GM19193 (cell line): ENCODE results near the gene TSACC.

Experiments
- POLR2A ChIP-seq: IDR thresholded peaks from 4 replicates; pipeline ENCODE4 v1.6.1; 2011; ENCODE audit not compliant: insufficient read depth, insufficient read length; ENCODE audit errors: extremely low read depth

TSACC gene

DNA sequence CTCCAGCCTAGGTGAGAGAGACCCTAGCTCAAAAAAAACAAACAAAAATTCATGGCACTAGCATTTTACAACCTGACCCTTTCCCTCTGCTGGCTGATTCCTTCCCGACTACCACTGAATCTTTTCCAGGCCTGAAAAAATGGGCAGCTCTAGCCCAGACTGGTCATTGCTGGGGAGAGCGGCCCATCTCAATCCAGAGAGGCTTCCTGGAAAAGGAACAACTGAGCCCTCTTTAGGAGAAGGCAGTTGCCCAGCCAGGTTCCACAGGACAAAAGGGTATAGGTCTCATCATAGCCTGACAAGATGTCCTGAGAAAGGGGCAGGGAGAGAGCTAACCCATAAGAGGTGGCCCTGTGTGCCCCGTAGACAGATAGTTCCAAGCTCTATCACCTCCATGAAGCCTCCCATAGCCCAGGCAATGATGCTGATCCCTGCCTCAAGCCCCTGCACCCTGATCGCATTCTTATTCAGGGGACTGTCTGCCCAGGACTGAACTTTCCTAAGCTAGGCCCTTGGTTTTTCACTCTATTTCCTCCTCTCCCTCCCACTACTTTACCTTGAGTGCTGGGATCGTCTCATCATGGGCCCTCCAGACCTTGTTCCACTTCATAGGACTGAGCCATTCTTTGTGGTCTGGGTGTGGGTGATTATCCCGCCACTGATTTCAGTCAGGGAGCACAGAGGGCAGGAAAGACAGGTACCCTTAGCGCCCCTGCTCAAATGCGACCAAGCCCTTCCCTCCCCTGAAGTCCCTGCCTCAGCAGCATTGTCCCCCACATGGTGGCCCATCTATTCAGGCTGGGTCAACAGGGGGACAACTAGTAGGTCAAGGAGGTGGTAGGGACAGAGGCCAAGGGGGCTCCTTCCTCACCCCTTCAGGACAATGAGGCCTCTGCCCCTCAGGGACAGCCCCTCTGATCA is 48.9 kb downstream of the TSACC start:
- no peak for TF ChIP-seq POLR2A

DNA sequence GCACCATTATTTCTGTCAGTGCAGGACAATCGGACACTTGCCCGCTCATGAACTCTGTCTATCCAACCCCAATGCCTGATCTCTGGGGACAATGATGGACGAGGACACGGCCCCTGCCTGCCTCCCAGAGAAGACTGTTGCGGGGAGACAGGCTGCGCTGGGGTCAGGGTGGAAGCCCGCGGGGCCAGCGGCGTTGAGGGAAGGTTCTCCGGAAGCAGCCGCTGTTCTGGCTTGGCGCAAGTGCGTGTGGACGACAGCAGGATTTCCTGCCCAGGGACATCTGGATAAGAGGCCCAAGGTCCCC is 49.5 kb downstream of the TSACC start:
- no peak for TF ChIP-seq POLR2A

DNA sequence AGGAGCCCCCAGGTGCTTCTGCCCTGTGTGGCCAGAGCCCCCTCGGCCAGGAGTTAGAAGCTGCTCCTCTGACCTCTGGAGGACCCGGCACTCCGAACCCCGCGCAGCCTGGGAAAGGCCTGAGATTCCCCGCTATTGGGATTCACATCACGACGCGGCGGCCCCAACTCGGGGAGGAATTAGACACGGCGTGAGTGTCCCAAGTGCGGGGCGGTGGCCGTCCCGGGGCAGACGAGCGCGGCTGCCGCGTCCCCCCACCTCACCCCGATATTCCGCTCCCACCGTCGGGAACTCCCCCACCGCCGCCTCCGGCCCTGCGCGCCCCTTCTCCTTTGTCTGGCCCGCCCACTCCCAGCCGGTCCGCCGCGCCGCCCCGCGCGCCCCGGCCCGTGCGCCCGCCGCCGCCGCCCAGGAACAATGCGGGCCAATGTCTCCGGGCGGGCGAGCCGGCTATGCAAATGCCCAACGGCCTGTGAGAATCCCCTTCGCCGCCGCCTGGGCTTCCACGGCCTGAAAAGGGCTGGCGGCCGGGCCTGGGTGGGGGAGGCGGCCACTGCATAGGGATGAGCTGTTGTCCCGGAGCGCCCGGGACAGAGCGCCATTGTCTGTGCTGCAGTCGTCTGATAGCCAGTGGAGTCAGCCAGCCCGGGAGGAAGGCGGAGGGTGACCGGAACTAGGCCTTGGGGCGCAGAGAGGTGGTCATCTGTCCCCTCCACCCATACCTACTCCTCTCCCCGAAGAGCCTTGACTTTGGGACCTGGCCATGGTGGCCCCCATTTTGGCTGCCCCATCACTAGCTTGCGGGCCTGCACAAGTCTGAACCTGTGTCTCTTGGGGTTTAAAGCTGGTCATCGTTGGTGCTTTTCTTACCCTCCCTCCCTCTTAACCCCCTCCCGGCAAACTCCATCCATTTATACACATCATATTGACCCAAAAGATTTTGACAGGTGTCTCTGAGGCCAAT is 50.1 kb downstream of the TSACC start:
- no peak for TF ChIP-seq POLR2A

DNA sequence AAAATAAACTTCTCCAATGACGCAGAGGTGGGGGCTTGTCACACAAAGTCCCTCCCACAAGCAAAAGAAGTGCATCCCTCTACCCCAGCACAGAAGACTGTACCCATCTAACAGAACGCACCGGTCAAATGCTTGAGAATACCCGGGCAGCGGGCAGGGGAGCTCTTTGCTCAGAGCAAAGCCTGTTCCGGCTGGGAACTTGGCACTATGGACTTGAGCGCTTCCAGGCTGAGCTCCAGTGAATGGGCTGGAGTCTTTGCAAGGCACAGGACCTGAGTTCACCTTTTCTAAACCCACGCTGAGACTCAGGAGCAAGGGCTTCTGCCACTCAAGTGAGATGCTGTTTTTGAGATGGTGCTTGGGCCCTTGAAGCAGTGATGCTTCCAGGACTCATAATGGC is 51.0 kb downstream of the TSACC start:
- no peak for TF ChIP-seq POLR2A

DNA sequence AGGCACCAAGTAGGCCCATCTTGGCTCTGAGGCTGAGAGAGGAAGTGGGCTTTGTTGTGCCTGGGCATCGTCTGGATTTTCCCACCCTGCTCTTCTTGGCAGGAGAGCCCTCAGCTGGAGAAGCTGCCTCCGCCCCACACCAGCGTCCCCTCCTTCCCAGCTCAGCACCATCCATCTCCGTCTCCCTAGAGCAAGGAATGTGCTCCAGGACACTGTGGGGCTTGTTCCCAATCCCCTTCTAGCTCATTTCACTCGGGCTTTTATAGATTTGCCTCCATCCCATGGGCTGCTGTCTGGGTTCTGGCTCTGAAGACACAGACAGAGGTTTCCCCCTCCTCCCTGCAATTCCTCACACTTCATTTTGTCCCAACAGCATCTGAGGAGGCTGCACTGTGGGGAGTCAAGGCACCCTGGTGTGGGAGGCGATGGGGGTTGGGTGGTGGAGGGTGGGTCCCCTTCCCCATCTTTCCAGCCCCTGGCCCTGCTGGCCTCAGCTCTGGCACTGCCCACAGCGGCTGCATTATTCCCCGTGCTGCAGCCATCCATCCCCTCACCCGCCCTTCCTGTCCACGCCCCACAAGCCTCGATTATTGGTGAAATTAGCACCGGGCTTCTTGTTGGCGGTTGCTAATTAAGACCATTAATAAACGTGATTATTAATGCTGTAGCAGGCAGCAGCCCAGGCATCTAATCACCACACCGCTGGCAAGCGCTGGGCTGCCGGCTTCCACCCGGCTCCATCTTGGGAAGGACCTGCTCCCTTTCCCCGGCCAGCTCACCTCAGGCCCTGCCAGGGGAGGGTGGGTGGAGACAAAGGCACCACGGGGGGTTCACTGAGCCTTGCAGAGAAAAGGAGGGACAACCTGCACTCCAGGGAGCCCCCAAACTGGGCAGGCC is 52.4 kb downstream of the TSACC start:
- no peak for TF ChIP-seq POLR2A

DNA sequence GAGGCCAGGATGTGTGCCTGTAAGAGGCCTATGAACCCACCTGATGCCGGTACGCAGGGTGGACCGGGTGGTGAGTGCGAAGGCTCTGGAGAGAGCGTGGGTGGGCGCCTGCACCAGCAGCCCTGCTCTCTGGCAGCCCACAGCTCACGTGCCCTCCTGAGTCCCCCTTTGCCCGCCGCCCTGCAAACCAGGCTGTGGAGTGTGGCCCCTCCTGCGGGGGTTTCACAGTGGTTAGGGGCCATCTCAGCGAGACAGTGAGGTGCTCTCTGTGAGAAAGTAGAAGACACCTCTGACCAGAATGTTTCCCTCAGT is 53.0 kb downstream of the TSACC start:
- TF ChIP-seq POLR2A: no peak

DNA sequence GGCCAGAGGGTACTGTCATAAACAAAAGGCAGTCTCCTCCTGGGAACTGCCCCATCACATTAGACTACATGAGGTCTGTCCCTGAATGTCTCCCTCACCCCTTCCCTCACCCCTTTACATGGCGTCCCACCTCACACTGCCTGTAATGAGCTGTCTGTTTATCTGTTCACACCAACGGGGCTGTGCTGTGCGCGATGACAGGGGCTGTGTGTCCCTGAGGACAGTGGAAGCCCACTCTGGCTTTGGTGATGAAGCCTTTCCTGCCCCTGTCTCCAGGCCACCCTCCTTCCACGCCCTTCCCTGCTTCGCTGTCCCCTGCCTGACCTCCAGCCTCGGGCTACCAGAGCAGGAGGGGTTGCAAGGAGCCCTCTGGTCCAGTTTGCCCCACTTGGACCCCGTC is 53.4 kb downstream of the TSACC start:
- TF ChIP-seq POLR2A: no peak

DNA sequence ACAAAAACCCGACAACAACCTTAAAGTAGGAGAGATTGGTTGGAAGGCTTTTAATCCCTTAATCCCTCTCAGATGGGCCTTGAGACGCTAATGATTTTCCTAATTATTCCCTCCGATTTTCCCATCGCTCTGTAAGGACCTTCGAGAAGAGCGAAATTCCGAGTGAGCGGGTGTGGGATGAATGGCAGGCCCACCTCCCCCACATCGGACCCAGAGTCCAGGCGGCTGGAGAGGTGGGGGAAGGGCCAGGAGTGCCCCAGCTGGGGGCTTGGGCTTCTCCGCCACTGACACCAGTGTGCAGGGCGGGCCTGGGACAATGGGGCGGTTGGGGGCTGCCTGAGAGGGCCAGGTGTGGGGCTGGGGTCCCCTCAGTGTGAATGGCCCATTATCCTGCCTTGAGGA is 54.1 kb downstream of the TSACC start:
- TF ChIP-seq POLR2A: no peak

DNA sequence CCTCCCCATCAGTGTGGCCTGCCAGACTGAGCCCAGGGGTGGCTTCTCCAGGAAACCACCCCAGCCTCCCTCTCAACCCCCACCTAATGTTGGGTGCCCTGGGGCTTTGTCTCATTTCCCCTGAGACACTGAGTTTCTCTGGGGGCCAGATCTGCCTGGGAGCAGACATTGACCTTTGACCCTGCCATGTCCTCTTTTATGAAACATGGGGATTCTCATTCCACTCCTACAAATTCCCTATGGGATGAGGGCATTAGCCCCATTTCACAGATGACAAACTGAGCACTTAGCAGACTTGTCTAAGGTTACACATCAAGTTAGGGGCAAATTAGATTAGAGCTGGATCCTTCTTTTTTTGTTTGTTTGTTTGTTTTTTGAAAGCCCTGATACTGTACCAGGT is 54.8 kb downstream of the TSACC start:
- TF ChIP-seq POLR2A: no peak

DNA sequence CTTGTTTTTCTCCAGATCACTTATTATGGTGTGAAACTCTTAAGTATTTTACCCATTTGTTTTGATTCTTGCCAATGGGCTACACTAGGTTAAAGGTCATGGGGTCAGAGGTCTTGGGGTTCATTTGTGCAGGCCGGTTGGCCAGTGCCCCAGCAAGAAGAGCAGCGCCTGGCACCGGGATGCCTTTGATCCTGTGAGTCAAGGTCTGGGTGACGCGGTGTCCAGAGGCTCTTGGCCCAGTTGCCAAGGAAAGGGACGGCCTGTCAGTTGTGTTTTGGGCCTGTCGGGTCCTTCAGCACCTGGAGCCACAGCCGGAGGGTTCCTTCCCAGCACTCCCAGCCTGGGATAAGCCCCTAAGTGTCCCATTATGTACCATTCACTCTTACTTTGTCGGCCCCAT is 55.8 kb downstream of the TSACC start:
- TF ChIP-seq POLR2A: no peak

DNA sequence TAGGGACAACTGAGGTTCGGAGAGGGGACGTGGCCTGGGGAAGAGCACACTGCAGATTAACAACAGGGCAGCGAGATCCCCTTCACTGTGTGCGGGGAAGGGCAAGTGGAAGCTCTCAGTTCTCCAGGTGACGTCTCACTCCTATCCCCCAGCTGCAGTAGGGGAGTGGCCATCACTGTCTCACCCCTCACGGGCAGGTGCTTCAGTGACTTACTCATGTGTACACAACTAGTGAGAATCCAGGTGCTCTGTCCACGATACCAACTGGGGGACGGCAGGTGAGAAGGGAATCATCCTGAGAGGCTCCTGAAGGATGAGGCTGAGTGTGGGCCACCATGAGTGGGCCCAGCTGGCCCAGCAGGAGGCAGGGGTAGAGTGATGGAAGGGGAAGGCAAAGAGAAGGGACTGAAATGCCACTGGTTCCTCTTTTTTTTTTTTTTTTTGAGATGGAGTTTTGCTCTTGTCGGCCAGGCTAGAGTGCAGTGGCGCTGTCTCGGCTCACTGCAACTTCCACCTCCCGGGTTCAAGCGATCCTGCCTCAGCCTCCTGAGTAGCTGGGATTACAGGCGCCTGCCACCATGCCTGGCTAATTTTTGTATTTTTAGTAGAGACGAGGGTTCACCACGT is 56.6 kb downstream of the TSACC start:
- TF ChIP-seq POLR2A: no peak
